Adrenal gland (tissue), 12 donors: Measurements from ENCODE around the gene STRIT1. TPM values are rescaled to one million over a fixed set of nuclear protein-coding genes. Genes with fewer than 3 reads are reported as not detected.

Source experiments
- DNase-seq, 7 donors: peaks; one replicate each; pipeline ENCODE4 v3.0.0-alpha.2; 2019 to 2020
- H3K27ac ChIP-seq, 5 donors: fragments of 200-600 bp; sonication (generic) in 4 of 5; 1 replicate in 3 of 5; 2 replicates in 2 of 5; pipeline versions ENCODE4 v1.5.1 to v1.8.0; 2016 to 2020; ENCODE audit warnings: mild to moderate bottlenecking in 1 of 5
- H3K27me3 ChIP-seq: fragments of 200-600 bp; 2 replicates; pipeline ENCODE4 v1.8.0; 2021
- H3K36me3 ChIP-seq, 2 donors: fragments of 200-600 bp; replicated peaks in 1 of 2; 1 replicate in 1 of 2; 2 replicates in 1 of 2; pipeline versions ENCODE4 v1.5.1 to v1.8.0; 2018 to 2022
- H3K4me1 ChIP-seq, 2 donors: fragments of 200-600 bp; replicated peaks in 1 of 2; 1 replicate in 1 of 2; 2 replicates in 1 of 2; pipeline versions ENCODE4 v1.5.1 to v1.8.0; 2018 to 2021
- H3K4me3 ChIP-seq, 4 donors: fragments of 200-600 bp; sonication (generic) in 3 of 4; one replicate each; pipeline ENCODE4 v1.5.1; 2016 to 2018
- H3K9me3 ChIP-seq, 3 donors: fragments of 200-600 bp; sonication (generic) in 1 of 3; replicated peaks in 1 of 3; 1 replicate in 2 of 3; 2 replicates in 1 of 3; pipeline versions ENCODE4 v1.5.1 to v1.8.0; 2016 to 2021
- CTCF ChIP-seq, 6 experiments: fragments of 450-650 bp in 4 of 6; fragments of 200-600 bp in 2 of 6; sonication (generic) in 1 of 6; IDR thresholded peaks; 1 replicate in 5 of 6; 2 replicates in 1 of 6; pipeline versions ENCODE4 v1.5.1 to v1.8.0; 2016 to 2021; ENCODE audit warnings: antibody characterized with exemption in 6 of 6, mild to moderate bottlenecking in 2 of 6, moderate library complexity in 1 of 6
- POLR2A ChIP-seq, 2 donors: fragments of 450-650 bp; IDR thresholded peaks; one replicate each; pipeline ENCODE4 v1.6.1; 2017; ENCODE audit warnings: antibody characterized with exemption in 2 of 2, mild to moderate bottlenecking in 2 of 2, moderate library complexity in 1 of 2
- WGBS, 4 donors: extraction: QIAGEN DNeasy Blood & Tissue Kit in 2 of 4; methylation state at CpG; one replicate each; pipeline versions ENCODE4 v1.1.5 to v1.1.7; 2013 to 2017; 5-methylcytosine and 5-hydroxymethylcytosine counted together
- intact Hi-C, 2 donors: fragments of 100-400 bp; cut with DNase I; formaldehyde crosslinking; loops; one replicate each; pipeline versions ENCODE4 v1.14.1 to v1.15.0; 2022 to 2023
- polyA plus RNA-seq, 3 donors: library from polyadenylated mRNA; stranded (reverse); fragments of 200-250 nt in 2 of 3; fragments of 350-450 nt in 1 of 3; fragmentation: Illumina TruSeq in 1 of 3; extraction: RNeasy Lipid Tissue Mini Kit (QIAGEN cat#74804) in 1 of 3; gene quantifications; one replicate each; pipeline ENCODE4 v1.2.3, GENCODE V29; 2013 to 2014
- total RNA-seq, 9 donors: library from RNA; depleted of rRNA in 4 of 9; stranded (reverse); fragments of >200 nt in 4 of 9; fragments of 120-200 nt in 1 of 9; fragmentation: NEBNext Ultra II Directional in 1 of 9; extraction: Animal tissue kit (Norgen Biotek cat#: 25700) in 1 of 9; gene quantifications; one replicate each; pipeline versions ENCODE4 v1.1.0 to v1.2.4, GENCODE V29; 2013 to 2023
- donor health status: healthy with polysubstance abuse.
- donor health status: Bipolar disorder and iron deficiency.
- donor health status: DM: yes; HTN: yes; CAD: no.
- donor health status: DM: no; HTN: no; CAD: no.
- donor health status: DM: no; HTN: no; CAD: no.
- donor health status: DM: yes; HTN: yes; CAD: no.

The STRIT1 gene
- total and polyA plus RNA-seq, 12 donors: 0.30 to 3.4 TPM; not detected in 10

GRCh38 chr3:155254445-155254844 lies 39.0 kb downstream of the STRIT1 start:
- DNase-seq: no peak
- no peak overlapping the region for H3K27ac ChIP-seq
- no peak overlapping the region for H3K4me3 ChIP-seq
- H3K9me3 ChIP-seq: no peaks in the 10 kb centered on the region
- no peaks in the 10 kb centered on the region for H3K36me3 ChIP-seq
- WGBS, 4 donors: 68 to 81% (median 75%) methylated on average over 2 of the region's 2 CpGs
- no peaks in the 10 kb centered on the region for H3K4me1 ChIP-seq
- H3K27me3 ChIP-seq: no peaks in the 10 kb centered on the region
- TF ChIP-seq CTCF (IDR thresholded peaks at IDR 0.05) (no peak), POLR2A (IDR thresholded peaks at IDR 0.05) (no peak)
- intact Hi-C loops: no loop called here

GRCh38 chr3:155252535-155252934 lies 40.9 kb downstream of the STRIT1 start:
- TF ChIP-seq POLR2A (IDR thresholded peaks at IDR 0.05): no peak
- TF ChIP-seq CTCF (IDR thresholded peaks at IDR 0.05): no peak
- no peak overlapping the region for H3K27ac ChIP-seq
- no peak for DNase-seq
- 66 to 94% (median 80%) methylated on average over 3 of the region's 3 CpGs for WGBS, 4 donors
- no peaks in the 10 kb centered on the region for H3K9me3 ChIP-seq
- no peaks in the 10 kb centered on the region for H3K36me3 ChIP-seq
- H3K4me3 ChIP-seq: no peak overlapping the region
- H3K27me3 ChIP-seq: no peaks in the 10 kb centered on the region
- H3K4me1 ChIP-seq: no peaks in the 10 kb centered on the region
- intact Hi-C loops: no loop called here

- H3K4me1 ChIP-seq: no peaks in the 10 kb centered on the region
- WGBS, 4 donors: 44 to 99% (median 70%) methylated on average over 2 of the region's 2 CpGs
- H3K27me3 ChIP-seq: no peaks in the 10 kb centered on the region
- TF ChIP-seq POLR2A (IDR thresholded peaks at IDR 0.05): no peak
- H3K4me3 ChIP-seq: no peak overlapping the region
- DNase-seq: no peak
- intact Hi-C loops: no loop called here
- H3K27ac ChIP-seq: no peak overlapping the region
- no peaks in the 10 kb centered on the region for H3K9me3 ChIP-seq
- H3K36me3 ChIP-seq: no peaks in the 10 kb centered on the region
Observed at GRCh38 chr3:155252021-155252420, 41.5 kb downstream of the STRIT1 start.

- no peak for DNase-seq
- intact Hi-C loops: no loop called here
- WGBS, 4 donors: 61 to 87% (median 73%) methylated on average over 1 of the region's 1 CpG
- no peaks in the 10 kb centered on the region for H3K9me3 ChIP-seq
- H3K4me1 ChIP-seq: no peaks in the 10 kb centered on the region
- no peaks in the 10 kb centered on the region for H3K27me3 ChIP-seq
- H3K4me3 ChIP-seq: no peak overlapping the region
- no peak overlapping the region for H3K27ac ChIP-seq
- TF ChIP-seq POLR2A (IDR thresholded peaks at IDR 0.05): no peak
- TF ChIP-seq CTCF (IDR thresholded peaks at IDR 0.05): no peak
- no peaks in the 10 kb centered on the region for H3K36me3 ChIP-seq
Observed at GRCh38 chr3:155248531-155249187, 44.8 kb downstream of the STRIT1 start.

- intact Hi-C loops: no loop called here
- no peak for DNase-seq
- Histone ChIP-seq H3K4me1 (no peaks in the 10 kb centered on the region), H3K36me3 (no peaks in the 10 kb centered on the region), H3K9me3 (no peaks in the 10 kb centered on the region), H3K4me3 (no peak overlapping the region), H3K27me3 (no peaks in the 10 kb centered on the region), H3K27ac (no peak overlapping the region)
- TF ChIP-seq CTCF (IDR thresholded peaks at IDR 0.05) (no peak), POLR2A (IDR thresholded peaks at IDR 0.05) (no peak)
- WGBS, 4 donors: 85 to 94% (median 90%) methylated on average over 3 of the region's 3 CpGs
Observed at GRCh38 chr3:155244699-155245098, 48.8 kb downstream of the STRIT1 start.
